GM12872 (cell line): ENCODE measurements around the gene POU5F1.

Source experiments
- CTCF ChIP-seq: IDR thresholded peaks from 3 replicates; pipeline ENCODE4 v1.5.1; 2011; ENCODE audit warnings: low read depth, mild to moderate bottlenecking, low read length, moderate library complexity; ENCODE audit not compliant: insufficient read depth

POU5F1 gene

GRCh38 chr6:31179042-31179386 lies 8.5 kb upstream of the POU5F1 start:
- no peak for TF ChIP-seq CTCF

GRCh38 chr6:31178143-31179041 lies 7.9 kb upstream of the POU5F1 start:
- TF ChIP-seq CTCF, result no peak

- TF ChIP-seq CTCF, result no peak
Observed at GRCh38 chr6:31175971-31176370, 5.5 kb upstream of the POU5F1 start.

- TF ChIP-seq CTCF, result no peak
Observed at GRCh38 chr6:31174378-31174777, 3.9 kb upstream of the POU5F1 start.

GRCh38 chr6:31173406-31173805 lies 2.9 kb upstream of the POU5F1 start:
- no peak for TF ChIP-seq CTCF

- no peak for TF ChIP-seq CTCF
Observed at GRCh38 chr6:31172973-31173384, 2.5 kb upstream of the POU5F1 start.

GRCh38 chr6:31171931-31172905 lies 1.7 kb upstream of the POU5F1 start:
- no peak for TF ChIP-seq CTCF
